Neural cell (in vitro differentiated cells): Measurements from ENCODE around the gene SP2. TPM values are rescaled to one million over a fixed set of nuclear protein-coding genes. Genes with fewer than 3 reads are reported as not detected.
"Not testable (repeated sequence)": the region's sequence is repeated elsewhere in the genome, so short reads cannot be mapped to it uniquely, and the experiment has no call there.

Experiments used
- H2AFZ ChIP-seq: fragments of 200-600, 300-800 bp; sonication (generic), shearing (Covaris generic); 2 replicates; pipeline ENCODE4 v1.6.0; 2014; ENCODE audit warnings: low read depth, mild to moderate bottlenecking, antibody characterized with exemption, low read length, moderate library complexity
- H3F3A ChIP-seq: fragments of 200-600 bp; shearing (Covaris generic); 2 replicates; pipeline ENCODE4 v1.6.1; 2016; ENCODE audit warnings: mild to moderate bottlenecking, moderate library complexity, mixed read lengths, antibody characterized with exemption, low read length; ENCODE audit not compliant: insufficient read depth, poor library complexity, severe bottlenecking
- H3K27ac ChIP-seq: fragments of 200-600, 300-800 bp; sonication (generic), shearing (Covaris generic); 2 replicates; pipeline ENCODE4 v1.5.1; 2014; ENCODE audit warnings: mild to moderate bottlenecking, low read length, moderate library complexity
- H3K27me3 ChIP-seq: fragments of 300-800, 200-600 bp; sonication (generic), shearing (Covaris generic); 2 replicates; pipeline ENCODE4 v1.6.0; 2014; ENCODE audit warnings: mild to moderate bottlenecking, low read depth, low read length, moderate library complexity; ENCODE audit not compliant: insufficient read depth
- H3K36me3 ChIP-seq: fragments of 300-800, 200-600 bp; sonication (generic), shearing (Covaris generic); 2 replicates; pipeline ENCODE4 v1.5.1; 2014; ENCODE audit warnings: mild to moderate bottlenecking, antibody characterized with exemption, low read length, moderate library complexity; ENCODE audit not compliant: insufficient read depth
- H3K4me2 ChIP-seq: fragments of 300-800, 200-600 bp; sonication (generic), shearing (Covaris generic); 2 replicates; pipeline ENCODE4 v1.6.0; 2014; ENCODE audit warnings: mild to moderate bottlenecking, low read length
- H3K4me3 ChIP-seq: fragments of 300-800, 200-600 bp; sonication (generic), shearing (Covaris generic); 2 replicates; pipeline ENCODE4 v1.5.1; 2014; ENCODE audit warnings: mild to moderate bottlenecking, low read length, moderate library complexity
- H3K79me2 ChIP-seq: fragments of 200-600 bp; shearing (Covaris generic); replicated peaks from 2 replicates; pipeline ENCODE4 v1.6.0; 2014; ENCODE audit warnings: mild to moderate bottlenecking, low read length, moderate library complexity; ENCODE audit not compliant: insufficient read depth
- H3K9ac ChIP-seq: fragments of 300-800, 200-600 bp; sonication (generic), shearing (Covaris generic); 2 replicates; pipeline ENCODE4 v1.6.1; 2016; ENCODE audit warnings: mild to moderate bottlenecking, low read length, mixed read lengths
- H3K9me2 ChIP-seq: fragments of 200-600 bp; shearing (Covaris generic); 2 replicates; pipeline ENCODE4 v1.6.1; 2016; ENCODE audit warnings: mild to moderate bottlenecking, low read length, mixed read lengths; ENCODE audit not compliant: insufficient read depth
- H3K9me3 ChIP-seq: fragments of 200-600, 300-800 bp; sonication (generic), shearing (Covaris generic); 2 replicates; pipeline ENCODE4 v1.6.1; 2016; ENCODE audit warnings: mild to moderate bottlenecking, mixed run types, low read length, moderate library complexity, mixed read lengths
- H4K20me1 ChIP-seq: fragments of 200-600 bp; shearing (Covaris generic); 2 replicates; pipeline ENCODE4 v1.6.1; 2016; ENCODE audit warnings: mild to moderate bottlenecking, mixed run types; ENCODE audit not compliant: insufficient read depth
- CTCF ChIP-seq: fragments of 450-650 bp; IDR thresholded peaks from 2 replicates; pipeline ENCODE4 v1.5.1; 2014; ENCODE audit warnings: antibody characterized with exemption, mild to moderate bottlenecking, moderate library complexity; ENCODE audit not compliant: poor library complexity, severe bottlenecking
- EP300 ChIP-seq: fragments of 450-650 bp; conservative IDR thresholded peaks from 2 replicates; pipeline ENCODE4 v1.6.1; 2014; ENCODE audit warnings: antibody characterized with exemption, mild to moderate bottlenecking, moderate library complexity; ENCODE audit not compliant: poor library complexity, severe bottlenecking
- EZH2 ChIP-seq: fragments of 200-600, 300-800 bp; shearing (Covaris generic), sonication (generic); IDR thresholded peaks from 2 replicates; pipeline ENCODE4 v1.6.1; 2014; ENCODE audit warnings: antibody characterized with exemption, low read length, borderline replicate concordance, mild to moderate bottlenecking; ENCODE audit not compliant: insufficient read depth, poor library complexity, severe bottlenecking
- MXI1 ChIP-seq: fragments of 450-650 bp; conservative IDR thresholded peaks from 2 replicates; pipeline ENCODE4 v1.6.1; 2014; ENCODE audit warnings: antibody characterized with exemption, mild to moderate bottlenecking; ENCODE audit not compliant: poor library complexity, severe bottlenecking
- POLR2AphosphoS5 ChIP-seq: IDR thresholded peaks from 2 replicates; pipeline ENCODE4 v1.6.1; 2012
- RAD21 ChIP-seq: fragments of 450-650 bp; conservative IDR thresholded peaks from 2 replicates; pipeline ENCODE4 v1.6.1; 2014; ENCODE audit warnings: antibody characterized with exemption, mild to moderate bottlenecking, moderate library complexity
- REST ChIP-seq: IDR thresholded peaks from 2 replicates; pipeline ENCODE4 v1.6.1; 2012; ENCODE audit warnings: borderline replicate concordance
- SMC3 ChIP-seq: fragments of 450-650 bp; conservative IDR thresholded peaks from 2 replicates; pipeline ENCODE4 v1.6.1; 2014; ENCODE audit warnings: antibody characterized with exemption, mild to moderate bottlenecking, moderate library complexity; ENCODE audit not compliant: poor library complexity
- TAF1 ChIP-seq: IDR thresholded peaks from 2 replicates; pipeline ENCODE4 v1.6.1; 2012; ENCODE audit warnings: low read depth
- polyA plus RNA-seq: library from polyadenylated mRNA; depleted of rRNA; stranded (reverse); fragments of >200 nt; gene quantifications from 2 replicates; pipeline ENCODE4 v1.2.3, GENCODE V29; 2014

Gene SP2
- polyA plus RNA-seq, 1 donor from 2014 or later = 0.25 TPM

- no peaks in the 10 kb centered on the region for H3K9me3 ChIP-seq
- H3K79me2 ChIP-seq = no peaks in the 10 kb centered on the region
- no peaks in the 10 kb centered on the region for H3K36me3 ChIP-seq
- no peaks in the 10 kb centered on the region for H3K9me2 ChIP-seq
- H4K20me1 ChIP-seq = no peaks in the 10 kb centered on the region
- H2AFZ ChIP-seq = no peak overlapping the region
- H3K4me2 ChIP-seq = no peak overlapping the region
- H3F3A ChIP-seq = no peaks in the 10 kb centered on the region
- TF ChIP-seq TAF1 (no peak), REST (no peak), EZH2 (no peak), RAD21 (no peak), SMC3 (no peak), MXI1 (no peak), EP300 (no peak), POLR2AphosphoS5 (no peak), CTCF (no peak)
- no peak overlapping the region for H3K27ac ChIP-seq
- H3K27me3 ChIP-seq = no peaks in the 10 kb centered on the region
- no peak overlapping the region for H3K4me3 ChIP-seq
- H3K9ac ChIP-seq = no peak overlapping the region
Measured at GRCh38 chr17:47918006-47918405, 22.0 kb downstream of the SP2 start.

- Histone ChIP-seq H3K36me3 (no peaks in the 10 kb centered on the region), H2AFZ (no peak overlapping the region), H4K20me1 (no peaks in the 10 kb centered on the region), H3K79me2 (no peaks in the 10 kb centered on the region), H3K9me2 (no peaks in the 10 kb centered on the region), H3K4me2 (no peak overlapping the region), H3K27me3 (no peaks in the 10 kb centered on the region), H3K9ac (no peak overlapping the region), H3K27ac (no peak overlapping the region), H3F3A (no peaks in the 10 kb centered on the region), H3K9me3 (no peaks in the 10 kb centered on the region), H3K4me3 (no peak overlapping the region)
- TF ChIP-seq REST = no peak
- no peak for TF ChIP-seq CTCF
- no peak for TF ChIP-seq SMC3
- TF ChIP-seq EP300 = no peak
- TF ChIP-seq EZH2 = no peak
- TF ChIP-seq POLR2AphosphoS5 = no peak
- TF ChIP-seq MXI1 = no peak
- TF ChIP-seq TAF1 = no peak
- no peak for TF ChIP-seq RAD21
Measured at GRCh38 chr17:47918991-47919390, 23.0 kb downstream of the SP2 start.

- H3K9me2 ChIP-seq, H3K27me3 ChIP-seq, H3F3A ChIP-seq, H3K4me2 ChIP-seq, H3K27ac ChIP-seq, H4K20me1 ChIP-seq, H3K79me2 ChIP-seq, H3K9ac ChIP-seq, H3K4me3 ChIP-seq, H3K36me3 ChIP-seq, H3K9me3 ChIP-seq, H2AFZ ChIP-seq: not testable (repeated sequence)
Measured at GRCh38 chr17:47919889-47920288, 23.9 kb downstream of the SP2 start.
